K562 (cell line): ENCODE data around the gene NUDT21. TPM values are rescaled to one million over a fixed set of nuclear protein-coding genes. Genes with fewer than 3 reads are reported as not detected.

Experiments
- BMI1 ChIP-seq: fragments of 150-350 bp; IDR thresholded peaks from 2 replicates; pipeline ENCODE4 v1.6.1; 2014; ENCODE audit warnings: low read length
- CBFA2T2 ChIP-seq: fragments of 450-650 bp; conservative IDR thresholded peaks from 2 replicates; pipeline ENCODE4 v1.6.1; 2017; ENCODE audit warnings: mild to moderate bottlenecking
- COPS2 ChIP-seq: fragments of 450-650 bp; conservative IDR thresholded peaks from 2 replicates; pipeline ENCODE4 v1.6.1; 2016; ENCODE audit warnings: mild to moderate bottlenecking, moderate library complexity
- CREB3 ChIP-seq: fragments of 450-650 bp; conservative IDR thresholded peaks from 2 replicates; pipeline ENCODE4 v1.6.1; 2016; ENCODE audit warnings: missing genetic modification characterization, low read depth, mild to moderate bottlenecking, missing compliant biosample characterization, moderate library complexity
- CXXC5 ChIP-seq: fragments of 250-450 bp; sonication (Bioruptor Pico); IDR thresholded peaks from 2 replicates; pipeline ENCODE4 v1.8.0; 2022; ENCODE audit warnings: inconsistent platforms, mild to moderate bottlenecking, moderate library complexity
- DACH1 ChIP-seq: fragments of 450-650 bp; IDR thresholded peaks from 2 replicates; pipeline ENCODE4 v1.6.1; 2018; ENCODE audit not compliant: partially characterized antibody
- HLTF ChIP-seq: fragments of 450-650 bp; IDR thresholded peaks from 2 replicates; pipeline ENCODE4 v1.6.1; 2016
- HMBOX1 ChIP-seq: sonication (generic); IDR thresholded peaks from 2 replicates; pipeline ENCODE4 v1.6.1; 2016
- HNRNPH1 ChIP-seq: fragments of 200-400 bp; formaldehyde crosslinking; optimal IDR thresholded peaks from 2 replicates; pipeline ENCODE3; 2017; ENCODE audit warnings: low read depth, mild to moderate bottlenecking, low read length, moderate library complexity
- ILK ChIP-seq: fragments of 450-650 bp; IDR thresholded peaks from 2 replicates; pipeline ENCODE4 v1.6.1; 2016; ENCODE audit warnings: missing genetic modification characterization, low read depth, mild to moderate bottlenecking, missing compliant biosample characterization, moderate library complexity, borderline replicate concordance
- KLF16 ChIP-seq: IDR thresholded peaks from 2 replicates; pipeline ENCODE4 v1.6.1; 2016; ENCODE audit warnings: antibody characterized with exemption
- MAZ ChIP-seq, 2 experiments: fragments of 450-650 bp in 1 of 2; sonication (generic) in 1 of 2; formaldehyde crosslinking; IDR thresholded peaks in 1 of 2; conservative IDR thresholded peaks in 1 of 2; 2 replicates each; pipeline versions ENCODE4 v1.4.0 to v1.5.0; 2020; ENCODE audit warnings: mild to moderate bottlenecking in 1 of 2, missing genetic modification reagents in 1 of 2
- MBD1 ChIP-seq: fragments of 250-450 bp; sonication (Bioruptor Pico); IDR thresholded peaks from 2 replicates; pipeline ENCODE4 v1.8.0; 2022; ENCODE audit warnings: inconsistent platforms
- MED1 ChIP-seq: sonication (generic); formaldehyde crosslinking; IDR thresholded peaks from 2 replicates; pipeline ENCODE4 v1.8.1; 2023; ENCODE audit warnings: missing genetic modification reagents, borderline replicate concordance
- MXI1 ChIP-seq: IDR thresholded peaks from 2 replicates; pipeline ENCODE4 v1.6.1; 2011; ENCODE audit warnings: low read depth, mild to moderate bottlenecking, improper control_type of control experiment, low read length
- NELFE ChIP-seq: IDR thresholded peaks from 2 replicates; pipeline ENCODE4 v1.6.1; 2011; ENCODE audit warnings: mild to moderate bottlenecking; ENCODE audit not compliant: insufficient read depth, insufficient read length
- RFX1 ChIP-seq: fragments of 450-650 bp; IDR thresholded peaks from 2 replicates; pipeline ENCODE4 v1.6.1; 2016; ENCODE audit warnings: mild to moderate bottlenecking, moderate library complexity
- SMARCB1 ChIP-seq: IDR thresholded peaks from 2 replicates; pipeline ENCODE4 v1.6.1; 2011; ENCODE audit warnings: improper control_type of control experiment, low read depth; ENCODE audit not compliant: insufficient read length
- TAF15 ChIP-seq: fragments of 200-400 bp; formaldehyde crosslinking; IDR thresholded peaks from 2 replicates; pipeline ENCODE4 v1.6.1; 2017; ENCODE audit warnings: mild to moderate bottlenecking, low read depth, low read length, moderate library complexity
- polyA plus RNA-seq, 8 experiments: library from polyadenylated mRNA; depleted of rRNA in 4 of 8; stranded (reverse) in 5 of 8; unstranded in 3 of 8; fragments of >200 nt; fragmentation: Nextera tagmentation in 2 of 8; fragmentation: Illumina TruSeq in 1 of 8; extraction: Ambion mirVana in 2 of 8; extraction: Trizol in 1 of 8; gene quantifications; 2 replicates each; pipeline versions ENCODE4 v1.2.1 to v1.2.3, GENCODE V29; 2011 to 2014; ENCODE audit warnings: inconsistent platforms in 1 of 8, missing spikeins in 1 of 8
- total RNA-seq, 7 experiments: library from RNA; depleted of rRNA in 6 of 7; stranded (reverse); fragments of >200 nt in 6 of 7; fragmentation: Illumina TruSeq in 2 of 7; extraction: Trizol in 2 of 7; gene quantifications; 2 replicates each; pipeline versions ENCODE4 v1.2.1 to v1.2.3, GENCODE V29; 2011 to 2021; ENCODE audit warnings: low replicate concordance in 1 of 7
- TF ChIP-seq, protein P1 (sequence below): fragments of 450-650 bp; formaldehyde crosslinking; conservative IDR thresholded peaks from 2 replicates; pipeline ENCODE4 v1.4.0; 2022; ENCODE audit warnings: mild to moderate bottlenecking, missing genetic modification characterization
- TF ChIP-seq, protein P2 (sequence below): fragments of 250-450 bp; sonication (Bioruptor Pico); IDR thresholded peaks from 2 replicates; pipeline ENCODE4 v1.5.1; 2021; ENCODE audit warnings: mild to moderate bottlenecking

The NUDT21 gene
- total and polyA plus RNA-seq, 9 of the 15 experiments (the other 6 are each of a cell fraction or from before 2014, with no cell fraction given): 62.4 to 218 (median 121) TPM

DNA sequence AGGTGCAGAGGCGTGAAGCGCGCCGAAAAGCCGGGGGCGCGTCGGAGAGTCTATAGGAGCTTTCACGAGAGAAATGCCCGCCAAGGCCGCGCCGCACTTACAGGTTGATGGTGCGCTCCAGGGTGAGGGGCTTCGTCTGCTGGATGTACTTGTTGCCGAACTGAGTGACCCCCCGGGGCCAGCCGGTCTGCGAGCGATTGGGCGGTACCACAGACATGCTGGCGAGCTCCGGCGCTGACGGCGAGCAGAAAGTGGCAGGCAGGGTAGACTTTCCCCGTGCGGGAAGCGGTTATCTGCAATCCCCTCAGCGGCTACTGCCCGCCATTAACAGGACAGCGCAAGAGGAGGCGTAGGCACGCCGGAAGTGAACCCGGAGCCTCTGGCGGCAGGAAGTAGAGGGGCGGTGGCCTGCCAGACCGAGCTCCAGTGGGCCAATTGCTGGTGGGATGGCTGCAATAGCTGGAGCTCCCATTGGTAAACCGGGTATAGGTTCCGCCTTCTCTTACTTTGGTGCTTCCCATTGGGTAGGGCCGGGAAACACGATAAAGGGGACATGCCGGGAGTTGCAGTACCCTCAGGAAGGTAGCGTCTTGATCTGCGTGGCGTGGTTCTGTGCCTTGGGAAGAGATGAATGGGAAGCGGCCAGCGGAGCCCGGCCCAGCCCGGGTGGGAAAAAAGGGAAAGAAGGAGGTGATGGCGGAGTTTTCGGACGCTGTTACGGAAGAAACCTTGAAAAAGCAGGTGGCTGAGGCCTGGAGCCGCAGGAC is at the start of gene NUDT21, which contains the start of gene OGFOD1 (continued):
- TF ChIP-seq DACH1: no peak
- no peak for TF ChIP-seq HNRNPH1
- TF ChIP-seq HMBOX1: no peak
- TF ChIP-seq NELFE: no peak
- TF ChIP-seq, protein P1, sequence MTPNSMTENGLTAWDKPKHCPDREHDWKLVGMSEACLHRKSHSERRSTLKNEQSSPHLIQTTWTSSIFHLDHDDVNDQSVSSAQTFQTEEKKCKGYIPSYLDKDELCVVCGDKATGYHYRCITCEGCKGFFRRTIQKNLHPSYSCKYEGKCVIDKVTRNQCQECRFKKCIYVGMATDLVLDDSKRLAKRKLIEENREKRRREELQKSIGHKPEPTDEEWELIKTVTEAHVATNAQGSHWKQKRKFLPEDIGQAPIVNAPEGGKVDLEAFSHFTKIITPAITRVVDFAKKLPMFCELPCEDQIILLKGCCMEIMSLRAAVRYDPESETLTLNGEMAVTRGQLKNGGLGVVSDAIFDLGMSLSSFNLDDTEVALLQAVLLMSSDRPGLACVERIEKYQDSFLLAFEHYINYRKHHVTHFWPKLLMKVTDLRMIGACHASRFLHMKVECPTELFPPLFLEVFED (CRISPR knock-in tag): peak; percentile 77; the same call in 1 of the 2 replicates
- TF ChIP-seq CXXC5: peak; percentile 78
- peak; percentile 66 for TF ChIP-seq HLTF
- TF ChIP-seq CREB3 (tag): no peak
- TF ChIP-seq MED1 (CRISPR knock-in tag): no peak
- TF ChIP-seq, protein P2, sequence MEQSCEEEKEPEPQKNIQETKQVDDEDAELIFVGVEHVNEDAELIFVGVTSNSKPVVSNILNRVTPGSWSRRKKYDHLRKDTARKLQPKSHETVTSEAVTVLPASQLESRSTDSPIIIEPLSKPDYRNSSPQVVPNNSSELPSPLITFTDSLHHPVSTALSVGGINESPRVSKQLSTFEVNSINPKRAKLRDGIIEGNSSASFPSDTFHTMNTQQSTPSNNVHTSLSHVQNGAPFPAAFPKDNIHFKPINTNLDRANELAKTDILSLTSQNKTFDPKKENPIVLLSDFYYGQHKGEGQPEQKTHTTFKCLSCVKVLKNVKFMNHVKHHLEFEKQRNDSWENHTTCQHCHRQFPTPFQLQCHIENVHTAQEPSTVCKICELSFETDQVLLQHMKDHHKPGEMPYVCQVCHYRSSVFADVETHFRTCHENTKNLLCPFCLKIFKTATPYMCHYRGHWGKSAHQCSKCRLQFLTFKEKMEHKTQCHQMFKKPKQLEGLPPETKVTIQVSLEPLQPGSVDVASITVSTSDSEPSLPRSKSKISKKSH (CRISPR knock-in tag): no peak
- TF ChIP-seq MAZ (CRISPR knock-in tag; conservative IDR thresholded peaks at IDR 0.05 in 1 of 2, IDR thresholded peaks at IDR 0.05 in 1 of 2): peak; percentile 39 to 76; a peak in 3 of 4 replicates
- TF ChIP-seq ILK (tag): no peak
- TF ChIP-seq MBD1: no peak
- TF ChIP-seq CBFA2T2: no peak
- no peak for TF ChIP-seq BMI1
- no peak for TF ChIP-seq COPS2
- no peak for TF ChIP-seq TAF15
- no peak for TF ChIP-seq RFX1
- TF ChIP-seq SMARCB1: no peak
- peak; percentile 25; the same call in 1 of the 2 replicates for TF ChIP-seq MXI1
- TF ChIP-seq KLF16: no peak
